GM06990 (cell line): Measurements from ENCODE around the gene TRABD.

Source experiments
- DNase-seq: peaks from one replicate; pipeline ENCODE4 v3.0.0-alpha.2; 2011; ENCODE audit not compliant: insufficient read length; ENCODE audit errors: extremely low read depth
- H3K27me3 ChIP-seq: replicated peaks from 2 replicates; pipeline ENCODE4 v1.6.0; 2011; ENCODE audit warnings: low read length; ENCODE audit not compliant: control insufficient read depth, insufficient read depth
- H3K36me3 ChIP-seq: 2 replicates; pipeline ENCODE4 v1.5.1; 2011; ENCODE audit warnings: low read length; ENCODE audit not compliant: control insufficient read depth, insufficient read depth
- H3K4me3 ChIP-seq: replicated peaks from 2 replicates; pipeline ENCODE4 v1.5.1; 2011; ENCODE audit warnings: low read depth, mild to moderate bottlenecking, control low read depth, low read length
- CTCF ChIP-seq: IDR thresholded peaks from 2 replicates; pipeline ENCODE4 v1.5.1; 2011; ENCODE audit warnings: low read length, control low read depth, mild to moderate bottlenecking, inconsistent platforms; ENCODE audit not compliant: insufficient read depth, poor library complexity, severe bottlenecking

The TRABD gene

GRCh38 chr22:50186181-50186714 lies 535 bp downstream of the TRABD start:
- no peaks in the 10 kb centered on the region; the same call in 1 of the 2 replicates for H3K36me3 ChIP-seq
- peak overlapping the region; percentile 80 for H3K4me3 ChIP-seq
- DNase-seq = no peak
- H3K27me3 ChIP-seq = no peaks in the 10 kb centered on the region
- no peak for TF ChIP-seq CTCF

GRCh38 chr22:50186761-50187523 lies 1.2 kb downstream of the TRABD start:
- Histone ChIP-seq H3K27me3 (no peaks in the 10 kb centered on the region), H3K4me3 (peak overlapping the region; percentile 80), H3K36me3 (no peaks in the 10 kb centered on the region; the same call in 1 of the 2 replicates)
- TF ChIP-seq CTCF = no peak
- peak; percentile 46 for DNase-seq

DNA sequence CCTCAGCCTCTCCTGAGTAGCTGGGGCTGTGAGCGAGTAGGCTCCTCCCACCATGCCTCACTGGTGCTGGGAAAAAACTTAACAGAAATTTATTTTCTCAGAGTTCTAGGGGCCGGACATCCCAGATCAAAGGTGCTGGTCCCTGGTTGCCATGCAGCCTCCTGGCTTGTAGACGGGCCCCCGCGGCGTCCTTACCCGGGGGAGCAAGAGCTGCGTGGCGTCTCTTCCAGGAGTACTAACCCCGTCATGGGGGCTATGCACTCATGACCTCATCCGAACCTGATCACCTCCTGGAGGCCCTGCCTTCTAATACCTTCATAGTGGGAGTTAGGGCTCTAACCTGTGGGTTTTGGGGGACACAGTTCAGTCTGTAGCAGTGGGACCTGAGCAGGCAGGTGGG lies 2.6 kb downstream of the TRABD start:
- Histone ChIP-seq H3K27me3 (no peaks in the 10 kb centered on the region), H3K36me3 (no peaks in the 10 kb centered on the region; the same call in none of the 2 replicates), H3K4me3 (no peak overlapping the region)
- no peak for DNase-seq
- TF ChIP-seq CTCF = no peak

DNA sequence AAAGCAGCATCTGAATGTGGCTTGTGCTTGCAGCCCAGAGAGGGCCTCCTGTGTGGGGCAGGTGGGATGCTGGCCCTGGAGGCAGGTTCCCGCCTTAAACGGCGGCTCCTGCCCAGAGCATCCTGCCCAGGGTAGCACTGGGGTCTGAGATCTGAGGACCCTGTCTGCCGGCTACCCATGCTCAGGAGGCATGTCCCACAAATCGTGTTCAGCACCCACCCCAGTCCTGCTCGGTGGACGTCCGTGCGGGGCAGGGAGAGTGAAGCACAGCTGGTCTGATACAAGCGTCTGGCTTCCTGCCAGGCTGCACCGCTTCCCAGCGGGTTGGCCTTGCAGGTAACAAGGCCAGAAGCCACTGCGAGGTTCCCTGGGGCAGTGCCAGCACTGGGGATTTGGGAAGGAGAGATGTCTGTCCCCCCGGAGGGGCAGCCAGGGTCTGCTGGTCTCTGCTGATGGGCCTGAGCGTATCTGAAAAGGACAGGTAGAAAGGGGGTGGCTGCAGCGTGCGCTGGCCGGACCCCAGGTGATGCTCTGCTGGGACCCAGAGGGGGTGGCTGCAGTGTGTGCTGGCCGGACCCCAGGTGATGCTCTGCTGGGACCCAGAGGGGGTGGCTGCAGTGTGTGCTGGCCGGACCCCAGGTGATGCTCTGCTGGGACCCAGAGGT lies 3.6 kb downstream of the TRABD start:
- no peak for TF ChIP-seq CTCF
- DNase-seq = no peak
- Histone ChIP-seq H3K36me3 (peaks cover 5% of the 10 kb centered on the region), H3K4me3 (no peak overlapping the region; the same call in 1 of the 2 replicates), H3K27me3 (no peaks in the 10 kb centered on the region)

GRCh38 chr22:50189849-50190181 lies 4.1 kb downstream of the TRABD start:
- Histone ChIP-seq H3K36me3 (peaks cover 10% of the 10 kb centered on the region), H3K4me3 (peak overlapping the region; percentile 58), H3K27me3 (no peaks in the 10 kb centered on the region)
- TF ChIP-seq CTCF = no peak
- no peak for DNase-seq
